ENCODE results near the gene FOXC1. TPM values are rescaled to one million over a fixed set of nuclear protein-coding genes. Genes with fewer than 3 reads are reported as not detected.

FOXC1 gene
- total RNA-seq, 4 donors from 2014 or later: 8.7 to 19.7 (median 16.8) TPM

GRCh38 chr6:1621070-1621701 lies 11.5 kb downstream of the FOXC1 start:
- intact Hi-C loops (cut with DNase I): no loop called here
- DNase-seq (ENCODE audit: extremely low spot score): no peak
- TF ChIP-seq CTCF (IDR thresholded peaks at IDR 0.05): no peak
- no peak for TF ChIP-seq EP300 (IDR thresholded peaks at IDR 0.05)
- no peak for TF ChIP-seq POLR2AphosphoS5 (IDR thresholded peaks at IDR 0.05)
- TF ChIP-seq POLR2A (IDR thresholded peaks at IDR 0.05; ENCODE audit: low read depth): no peak
- 98% methylated on average over 27 of the region's 30 CpGs for WGBS
- H3K4me3 ChIP-seq: no peak overlapping the region
- no peaks in the 10 kb centered on the region for H3K9me3 ChIP-seq
- H3K36me3 ChIP-seq: no peaks in the 10 kb centered on the region
- H3K27me3 ChIP-seq: peaks cover 0 to 46% (median 10%) of the 10 kb centered on the region in 4 donors
- H3K4me1 ChIP-seq: peaks cover 12 to 62% (median 48%) of the 10 kb centered on the region in 4 donors
- H3K27ac ChIP-seq (replicated peaks in 1 of 4): no peak overlapping the region

GRCh38 chr6:1622220-1622850 lies 12.6 kb downstream of the FOXC1 start:
- TF ChIP-seq POLR2AphosphoS5 (IDR thresholded peaks at IDR 0.05): no peak
- no peak for TF ChIP-seq EP300 (IDR thresholded peaks at IDR 0.05)
- H3K4me3 ChIP-seq: no peak overlapping the region
- no peaks in the 10 kb centered on the region for H3K9me3 ChIP-seq
- WGBS: 84% methylated on average over 15 of the region's 15 CpGs
- DNase-seq (ENCODE audit: extremely low spot score): no peak
- H3K27me3 ChIP-seq: peaks cover 0 to 56% (median 12%) of the 10 kb centered on the region in 4 donors
- H3K4me1 ChIP-seq: peaks cover 12 to 62% (median 44%) of the 10 kb centered on the region in 4 donors
- H3K36me3 ChIP-seq: no peaks in the 10 kb centered on the region
- intact Hi-C loops (cut with DNase I): no loop called here
- no peak overlapping the region for H3K27ac ChIP-seq (replicated peaks in 1 of 4)

GRCh38 chr6:1622851-1623768 lies 13.4 kb downstream of the FOXC1 start:
- Histone ChIP-seq H3K27ac (replicated peaks in 1 of 4) (peak overlapping the region in 3 of 4 donors; percentile 53 to 78 (median 76)), H3K4me1 (peaks cover 12 to 55% (median 41%) of the 10 kb centered on the region in 4 donors), H3K36me3 (no peaks in the 10 kb centered on the region), H3K9me3 (no peaks in the 10 kb centered on the region), H3K4me3 (no peak overlapping the region), H3K27me3 (peaks cover 0 to 61% (median 12%) of the 10 kb centered on the region in 4 donors)
- intact Hi-C loops (cut with DNase I): no loop called here
- no peak for DNase-seq (ENCODE audit: extremely low spot score)
- TF ChIP-seq EP300 (IDR thresholded peaks at IDR 0.05) (no peak), CTCF (IDR thresholded peaks at IDR 0.05) (no peak), POLR2A (IDR thresholded peaks at IDR 0.05; ENCODE audit: low read depth) (no peak), POLR2AphosphoS5 (IDR thresholded peaks at IDR 0.05) (no peak)
- WGBS: 86% methylated on average over 8 of the region's 8 CpGs

- no peak for DNase-seq (ENCODE audit: extremely low spot score)
- peak overlapping the region; percentile 57 to 77 (median 63) for H3K4me3 ChIP-seq
- intact Hi-C loops (cut with DNase I): no loop called here
- H3K27ac ChIP-seq (replicated peaks in 1 of 4): peak overlapping the region; percentile 53 to 78 (median 73)
- H3K4me1 ChIP-seq: peaks cover 12 to 51% (median 41%) of the 10 kb centered on the region in 4 donors
- 82% methylated on average over 12 of the region's 12 CpGs for WGBS
- H3K36me3 ChIP-seq: no peaks in the 10 kb centered on the region
- H3K27me3 ChIP-seq: peaks cover 0 to 62% (median 12%) of the 10 kb centered on the region in 4 donors
- no peak for TF ChIP-seq POLR2AphosphoS5 (IDR thresholded peaks at IDR 0.05)
- TF ChIP-seq EP300 (IDR thresholded peaks at IDR 0.05): no peak
- H3K9me3 ChIP-seq: no peaks in the 10 kb centered on the region
Observed at GRCh38 chr6:1623769-1624057, 14.0 kb downstream of the FOXC1 start.

DNA sequence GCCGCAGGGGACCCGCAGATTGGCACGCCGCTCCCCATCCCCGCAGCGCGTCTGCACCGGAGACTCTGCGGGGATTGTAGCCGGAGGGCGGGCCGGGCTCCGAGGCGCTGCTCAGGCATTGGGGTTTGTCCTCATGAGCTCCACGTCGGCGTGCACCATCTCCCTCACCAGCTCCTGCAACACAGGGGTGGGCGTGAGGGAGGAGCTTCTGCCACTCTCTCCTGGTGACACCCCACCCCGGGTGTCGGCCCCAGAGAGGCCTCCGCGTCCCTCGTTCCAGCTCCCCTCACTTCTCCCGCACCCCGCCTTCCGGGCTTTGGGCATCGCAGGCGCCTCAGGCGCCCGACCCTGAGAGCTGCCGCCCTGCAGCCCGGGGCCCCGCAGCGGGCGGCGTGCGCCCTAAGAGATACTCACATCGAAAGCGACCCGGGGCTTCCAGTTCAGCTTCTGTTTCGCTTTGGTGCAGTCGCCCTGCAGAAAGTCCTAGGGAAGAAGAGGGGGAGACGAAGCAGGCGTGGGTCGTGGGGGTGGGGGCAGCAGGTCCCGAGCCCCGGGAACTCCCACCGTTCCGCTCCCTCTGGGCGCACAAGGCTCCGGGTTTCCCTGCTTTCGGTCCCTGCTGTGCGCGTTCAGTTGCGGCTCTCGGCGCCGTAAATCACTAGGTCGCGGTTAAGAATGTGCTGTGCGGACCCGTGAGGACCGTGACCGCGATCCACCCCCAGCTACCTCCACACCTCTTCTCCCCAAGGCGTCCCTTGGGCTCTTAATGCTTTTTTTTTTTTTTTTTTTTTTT lies 14.5 kb downstream of the FOXC1 start:
- H3K4me3 ChIP-seq: peak overlapping the region; percentile 57 to 77 (median 63)
- TF ChIP-seq POLR2AphosphoS5 (IDR thresholded peaks at IDR 0.05) (no peak), EP300 (IDR thresholded peaks at IDR 0.05) (no peak), POLR2A (IDR thresholded peaks at IDR 0.05; ENCODE audit: low read depth) (no peak), CTCF (IDR thresholded peaks at IDR 0.05) (no peak)
- peaks cover 0 to 61% (median 10%) of the 10 kb centered on the region in 4 donors for H3K27me3 ChIP-seq
- 41% methylated on average over 41 of the region's 66 CpGs for WGBS
- peak overlapping the region; percentile 53 to 78 (median 73) for H3K27ac ChIP-seq (replicated peaks in 1 of 4)
- H3K4me1 ChIP-seq: peaks cover 12 to 51% (median 40%) of the 10 kb centered on the region in 4 donors
- no peak for DNase-seq (ENCODE audit: extremely low spot score)
- H3K36me3 ChIP-seq: no peaks in the 10 kb centered on the region
- intact Hi-C loops (cut with DNase I): no loop called here
- H3K9me3 ChIP-seq: no peaks in the 10 kb centered on the region
